HG02610 (cell line): ENCODE results near the gene CLASP2.
"Not testable (repeated sequence)": the region's sequence is repeated elsewhere in the genome, so short reads cannot be mapped to it uniquely, and the experiment has no call there.

Experiments
- ATAC-seq: cut with Tn5 transposase; IDR thresholded peaks from one replicate; pipeline ENCODE4 v1.9.1; 2021; ENCODE audit warnings: mild to moderate bottlenecking, moderate library complexity; ENCODE audit not compliant: unreplicated experiment

Gene CLASP2

GRCh38 chr3:33690341-33690740 lies 27.7 kb downstream of the CLASP2 start:
- peak; percentile 61 for ATAC-seq

GRCh38 chr3:33687406-33688010 lies 30.5 kb downstream of the CLASP2 start:
- ATAC-seq: no peak

GRCh38 chr3:33682770-33683169 lies 35.3 kb downstream of the CLASP2 start:
- ATAC-seq: no peak

- no peak for ATAC-seq
Observed at GRCh38 chr3:33681667-33682066, 36.4 kb downstream of the CLASP2 start.

- ATAC-seq: no peak
Observed at GRCh38 chr3:33678073-33678472, 40.0 kb downstream of the CLASP2 start.

GRCh38 chr3:33673436-33673835 lies 44.6 kb downstream of the CLASP2 start:
- ATAC-seq: not testable (repeated sequence)

- no peak for ATAC-seq
Observed at GRCh38 chr3:33668618-33669017, 49.4 kb downstream of the CLASP2 start.

- no peak for ATAC-seq
Observed at GRCh38 chr3:33665294-33665693, 52.8 kb downstream of the CLASP2 start.

GRCh38 chr3:33664195-33664594 lies 53.9 kb downstream of the CLASP2 start:
- ATAC-seq: no peak

- no peak for ATAC-seq
Observed at GRCh38 chr3:33663042-33663441, 55.0 kb downstream of the CLASP2 start.

GRCh38 chr3:33659856-33660434 lies 58.1 kb downstream of the CLASP2 start:
- no peak for ATAC-seq

GRCh38 chr3:33658991-33659848 lies 58.8 kb downstream of the CLASP2 start:
- peak; percentile 89 for ATAC-seq

- peak; percentile 10 for ATAC-seq
Observed at GRCh38 chr3:33658621-33658990, 59.4 kb downstream of the CLASP2 start.

GRCh38 chr3:33658039-33658438 lies 60.0 kb downstream of the CLASP2 start:
- ATAC-seq: no peak

- ATAC-seq: no peak
Observed at GRCh38 chr3:33652736-33653135, 65.3 kb downstream of the CLASP2 start.

- not testable (repeated sequence) for ATAC-seq
Observed at GRCh38 chr3:33651101-33651500, 67.0 kb downstream of the CLASP2 start.

- no peak for ATAC-seq
Observed at GRCh38 chr3:33650495-33650894, 67.6 kb downstream of the CLASP2 start.

GRCh38 chr3:33648793-33649192 lies 69.3 kb downstream of the CLASP2 start:
- no peak for ATAC-seq

GRCh38 chr3:33646406-33646805 lies 71.6 kb downstream of the CLASP2 start:
- no peak for ATAC-seq

- ATAC-seq: no peak
Observed at GRCh38 chr3:33645060-33645647, 72.9 kb downstream of the CLASP2 start.

- no peak for ATAC-seq
Observed at GRCh38 chr3:33644582-33644981, 73.5 kb downstream of the CLASP2 start.

- ATAC-seq: no peak
Observed at GRCh38 chr3:33642806-33643205, 75.2 kb downstream of the CLASP2 start.
